ENCODE data around the gene STYX. TPM values are rescaled to one million over a fixed set of nuclear protein-coding genes. Genes with fewer than 3 reads are reported as not detected.

The STYX gene
- total and polyA plus RNA-seq, 10 of the 15 experiments (the other 5 are each of a cell fraction or from before 2014, with no cell fraction given) = 5.0 to 15.3 (median 9.5) TPM

- Histone ChIP-seq H3K9ac (ENCODE audit: control insufficient read depth, insufficient read depth, low read length) (no peak overlapping the region), H3K4me1 (ENCODE audit: control insufficient read depth, insufficient read depth, low read length) (no peaks in the 10 kb centered on the region), H3K4me3 (no peak overlapping the region), H4K20me1 (ENCODE audit: control insufficient read depth, insufficient read depth) (no peaks in the 10 kb centered on the region), H3K27me3 (replicated peaks in 1 of 2; ENCODE audit: control insufficient read depth in 2 of 2, insufficient read depth in 2 of 2, low read length in 1 of 2) (no peaks in the 10 kb centered on the region), H3K27ac (ENCODE audit: control insufficient read depth, insufficient read depth) (no peak overlapping the region), H2AFZ (ENCODE audit: control insufficient read depth, low read depth, low read length) (no peak overlapping the region), H3K79me2 (ENCODE audit: control insufficient read depth, insufficient read depth, low read length) (peaks cover 29% of the 10 kb centered on the region), H3K4me2 (ENCODE audit: control insufficient read depth, insufficient read depth) (no peak overlapping the region), H3K36me3 (ENCODE audit: control insufficient read depth in 2 of 2, insufficient read depth in 2 of 2, low read length in 1 of 2) (no peaks in the 10 kb centered on the region), H3K9me3 (replicated peaks; ENCODE audit: control insufficient read depth, insufficient read depth, low read length) (0 out of 3 replicates have a peak, but pooled peaks cover 2% of the 10 kb centered on the region)
- no TSS peak for BruUV-seq (replicated peaks)
- ATAC-seq (no peak), FAIRE-seq (no peak), DNase-seq (ENCODE audit: low read depth, low spot score) (no peak)
- ChIA-PET CTCF (no interaction called here), POLR2A (no interaction called here), RAD21 (ENCODE audit: unreplicated experiment) (no interaction called here), SMC1A (ENCODE audit: uncharacterized antibody, unreplicated experiment) (no interaction called here)
- in situ Hi-C loops (cut with MboI) (no loop called here), intact Hi-C loops (cut with micrococcal nuclease; ENCODE audit: unreplicated experiment) (loop anchor here (5.0 kb wide), 1 partner anchor 241 kb away; the partner anchor contains the start of genes GPR137C and TXNDC16)
- TF ChIP-seq EZH2 (IDR thresholded peaks at IDR 0.05; ENCODE audit: borderline replicate concordance, control insufficient read depth, low read depth, low read length) = no peak
- no peak for TF ChIP-seq LARP7 (IDR thresholded peaks at IDR 0.05)
- no peak for TF ChIP-seq MAX (IDR thresholded peaks at IDR 0.05; ENCODE audit: low read depth, low read length)
- TF ChIP-seq SIX5 (IDR thresholded peaks at IDR 0.05; ENCODE audit: low read depth, low read length, severe bottlenecking) = no peak
- TF ChIP-seq GATAD2B (conservative IDR thresholded peaks at IDR 0.05; ENCODE audit: low read depth) = no peak
- no peak for TF ChIP-seq PML (IDR thresholded peaks at IDR 0.05; ENCODE audit: low read length)
- TF ChIP-seq RELB (IDR thresholded peaks at IDR 0.05; ENCODE audit: low read depth) = no peak
- no peak for TF ChIP-seq HSF1 (IDR thresholded peaks at IDR 0.05; ENCODE audit: low read depth, low read length)
- no peak for TF ChIP-seq MYB (IDR thresholded peaks at IDR 0.05; ENCODE audit: borderline replicate concordance, low read depth, low read length)
- TF ChIP-seq TCF3 (IDR thresholded peaks at IDR 0.05; ENCODE audit: borderline replicate concordance, insufficient read depth, low read depth, low read length) = no peak
- 85% methylated on average over 2 of the region's 2 CpGs for WGBS (ENCODE audit: insufficient coverage, insufficient replicate concordance, low lambda C conversion rate, missing lambda C conversion rate)
Measured at GRCh38 chr14:52793061-52793460, 63.1 kb downstream of the STYX start.

Measured in GM12878 (cell line).